HG02973 (cell line): ENCODE data around the gene PSMC4.
"Not testable (repeated sequence)": the region's sequence is repeated elsewhere in the genome, so short reads cannot be mapped to it uniquely, and the experiment has no call there.

Experiments used
- ATAC-seq: cut with Tn5 transposase; IDR thresholded peaks from one replicate; pipeline ENCODE4 v1.9.1; 2021; ENCODE audit warnings: moderate library complexity; ENCODE audit not compliant: unreplicated experiment

Gene PSMC4

GRCh38 chr19:39943586-39943985 is 27.4 kb upstream of the PSMC4 start:
- ATAC-seq: no peak

GRCh38 chr19:39946532-39946931 is 24.4 kb upstream of the PSMC4 start:
- ATAC-seq: no peak

GRCh38 chr19:39949026-39949747 is 21.8 kb upstream of the PSMC4 start:
- no peak for ATAC-seq

- ATAC-seq: no peak
Observed at GRCh38 chr19:39951065-39951650, 19.8 kb upstream of the PSMC4 start.

GRCh38 chr19:39951686-39952085 is 19.3 kb upstream of the PSMC4 start:
- no peak for ATAC-seq

GRCh38 chr19:39953915-39954314 is 17.1 kb upstream of the PSMC4 start:
- no peak for ATAC-seq

- not testable (repeated sequence) for ATAC-seq
Observed at GRCh38 chr19:39957886-39958285, 13.1 kb upstream of the PSMC4 start.

GRCh38 chr19:39958942-39959341 is 12.0 kb upstream of the PSMC4 start:
- ATAC-seq: not testable (repeated sequence)

GRCh38 chr19:39959407-39959806 is 11.6 kb upstream of the PSMC4 start:
- not testable (repeated sequence) for ATAC-seq

GRCh38 chr19:39963898-39964297 is 7.1 kb upstream of the PSMC4 start:
- no peak for ATAC-seq

- no peak for ATAC-seq
Observed at GRCh38 chr19:39966617-39967016, 4.3 kb upstream of the PSMC4 start.

GRCh38 chr19:39967561-39967960 is 3.4 kb upstream of the PSMC4 start:
- ATAC-seq: no peak

GRCh38 chr19:39968789-39969188 is 2.2 kb upstream of the PSMC4 start:
- no peak for ATAC-seq

GRCh38 chr19:39969266-39969665 is 1.7 kb upstream of the PSMC4 start:
- no peak for ATAC-seq

GRCh38 chr19:39969681-39970424 is 1.1 kb upstream of the PSMC4 start:
- no peak for ATAC-seq

- no peak for ATAC-seq
Observed at GRCh38 chr19:39970425-39970674, 615 bp upstream of the PSMC4 start.

GRCh38 chr19:39971380-39972035 is 543 bp downstream of the PSMC4 start:
- ATAC-seq: no peak

GRCh38 chr19:39974377-39975155 is 3.6 kb downstream of the PSMC4 start:
- ATAC-seq: no peak

GRCh38 chr19:39982883-39983282 is 11.9 kb downstream of the PSMC4 start:
- no peak for ATAC-seq

GRCh38 chr19:39983695-39984300 is 12.8 kb downstream of the PSMC4 start:
- no peak for ATAC-seq

GRCh38 chr19:39986643-39987042 is 15.7 kb downstream of the PSMC4 start:
- ATAC-seq: no peak
